ENCODE results near the gene CDS2. TPM values are rescaled to one million over a fixed set of nuclear protein-coding genes. Genes with fewer than 3 reads are reported as not detected.

The CDS2 gene
- total and polyA plus RNA-seq, 10 of the 15 experiments (the other 5 are each of a cell fraction or from before 2014, with no cell fraction given), result 11.5 to 94.7 (median 23.1) TPM

DNA sequence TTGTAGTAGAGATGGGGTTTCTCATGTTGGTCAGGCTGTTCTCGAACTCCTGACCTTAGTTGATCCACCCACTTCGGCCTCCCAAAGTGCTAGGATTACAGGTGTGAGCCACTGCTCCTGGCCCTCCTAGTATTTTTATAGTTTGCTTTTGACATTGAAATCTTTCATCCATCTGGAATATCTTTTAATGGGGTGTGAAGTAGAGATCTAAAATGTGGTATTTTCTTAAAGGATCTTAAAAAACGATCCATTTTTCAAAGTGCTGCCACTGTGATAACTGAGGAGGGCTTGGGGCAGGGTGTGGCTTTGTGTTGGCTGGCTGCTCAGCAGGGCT, 23.1 kb downstream of the CDS2 start:
- Histone ChIP-seq H3K27me3 (replicated peaks in 1 of 2; ENCODE audit: control insufficient read depth in 2 of 2, insufficient read depth in 2 of 2, low read length in 1 of 2) (no peaks in the 10 kb centered on the region), H3K36me3 (ENCODE audit: control insufficient read depth in 2 of 2, insufficient read depth in 2 of 2, low read length in 1 of 2) (peaks cover 0 to 2% of the 10 kb centered on the region in 2 experiments; a peak in 2 of 4 replicates), H3K27ac (ENCODE audit: control insufficient read depth, insufficient read depth) (no peak overlapping the region), H3K79me2 (ENCODE audit: control insufficient read depth, insufficient read depth, low read length) (peaks cover 23% of the 10 kb centered on the region), H4K20me1 (ENCODE audit: control insufficient read depth, insufficient read depth) (0 out of 2 replicates have a peak, but pooled peaks cover 4% of the 10 kb centered on the region), H3K4me3 (no peak overlapping the region), H3K9ac (ENCODE audit: control insufficient read depth, insufficient read depth, low read length) (no peak overlapping the region), H3K4me2 (ENCODE audit: control insufficient read depth, insufficient read depth) (no peak overlapping the region), H2AFZ (ENCODE audit: control insufficient read depth, low read depth, low read length) (no peak overlapping the region), H3K4me1 (ENCODE audit: control insufficient read depth, insufficient read depth, low read length) (peaks cover 18% of the 10 kb centered on the region), H3K9me3 (replicated peaks; ENCODE audit: control insufficient read depth, insufficient read depth, low read length) (no peaks in the 10 kb centered on the region)
- ChIA-PET CTCF (no interaction called here), SMC1A (ENCODE audit: uncharacterized antibody, unreplicated experiment) (no interaction called here), RAD21 (ENCODE audit: unreplicated experiment) (no interaction called here), POLR2A (no interaction called here)
- WGBS (ENCODE audit: insufficient coverage, insufficient replicate concordance, low lambda C conversion rate, missing lambda C conversion rate), result 96% methylated on average over 3 of the region's 3 CpGs
- BruUV-seq (replicated peaks), result no TSS peak
- intact Hi-C loops (cut with micrococcal nuclease; ENCODE audit: unreplicated experiment) (no loop called here), in situ Hi-C loops (cut with MboI) (no loop called here)
- ATAC-seq (no peak), FAIRE-seq (no peak), DNase-seq (ENCODE audit: low read depth, low spot score) (no peak)
- TF ChIP-seq NR2C2 (IDR thresholded peaks at IDR 0.05; ENCODE audit: borderline replicate concordance, control insufficient read depth, insufficient read length, low read depth), result no peak
- TF ChIP-seq STAT3 (IDR thresholded peaks at IDR 0.05; ENCODE audit: low read depth, low read length), result no peak
- TF ChIP-seq, protein P1, sequence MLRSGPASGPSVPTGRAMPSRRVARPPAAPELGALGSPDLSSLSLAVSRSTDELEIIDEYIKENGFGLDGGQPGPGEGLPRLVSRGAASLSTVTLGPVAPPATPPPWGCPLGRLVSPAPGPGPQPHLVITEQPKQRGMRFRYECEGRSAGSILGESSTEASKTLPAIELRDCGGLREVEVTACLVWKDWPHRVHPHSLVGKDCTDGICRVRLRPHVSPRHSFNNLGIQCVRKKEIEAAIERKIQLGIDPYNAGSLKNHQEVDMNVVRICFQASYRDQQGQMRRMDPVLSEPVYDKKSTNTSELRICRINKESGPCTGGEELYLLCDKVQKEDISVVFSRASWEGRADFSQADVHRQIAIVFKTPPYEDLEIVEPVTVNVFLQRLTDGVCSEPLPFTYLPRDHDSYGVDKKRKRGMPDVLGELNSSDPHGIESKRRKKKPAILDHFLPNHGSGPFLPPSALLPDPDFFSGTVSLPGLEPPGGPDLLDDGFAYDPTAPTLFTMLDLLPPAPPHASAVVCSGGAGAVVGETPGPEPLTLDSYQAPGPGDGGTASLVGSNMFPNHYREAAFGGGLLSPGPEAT (IDR thresholded peaks at IDR 0.05; ENCODE audit: low read depth), result no peak
- TF ChIP-seq, protein P2, sequence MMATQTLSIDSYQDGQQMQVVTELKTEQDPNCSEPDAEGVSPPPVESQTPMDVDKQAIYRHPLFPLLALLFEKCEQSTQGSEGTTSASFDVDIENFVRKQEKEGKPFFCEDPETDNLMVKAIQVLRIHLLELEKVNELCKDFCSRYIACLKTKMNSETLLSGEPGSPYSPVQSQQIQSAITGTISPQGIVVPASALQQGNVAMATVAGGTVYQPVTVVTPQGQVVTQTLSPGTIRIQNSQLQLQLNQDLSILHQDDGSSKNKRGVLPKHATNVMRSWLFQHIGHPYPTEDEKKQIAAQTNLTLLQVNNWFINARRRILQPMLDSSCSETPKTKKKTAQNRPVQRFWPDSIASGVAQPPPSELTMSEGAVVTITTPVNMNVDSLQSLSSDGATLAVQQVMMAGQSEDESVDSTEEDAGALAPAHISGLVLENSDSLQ (IDR thresholded peaks at IDR 0.05), result no peak

Data from GM12878 (cell line).